Activated CD8-positive, alpha-beta memory T cell treated with anti-CD3 and anti-CD28 coated beads, Interleukin-2, amount 50 U/mL, for 48 hours (primary cell): ENCODE data around the gene SKI.

Source experiments
- DNase-seq: peaks from one replicate; pipeline ENCODE4 v3.0.0-alpha.2; 2020

The SKI gene

GRCh38 chr1:2345297-2346075, 117.4 kb downstream of the SKI start:
- no peak for DNase-seq

- no peak for DNase-seq
Observed at GRCh38 chr1:2346691-2347408, 118.7 kb downstream of the SKI start.

DNA sequence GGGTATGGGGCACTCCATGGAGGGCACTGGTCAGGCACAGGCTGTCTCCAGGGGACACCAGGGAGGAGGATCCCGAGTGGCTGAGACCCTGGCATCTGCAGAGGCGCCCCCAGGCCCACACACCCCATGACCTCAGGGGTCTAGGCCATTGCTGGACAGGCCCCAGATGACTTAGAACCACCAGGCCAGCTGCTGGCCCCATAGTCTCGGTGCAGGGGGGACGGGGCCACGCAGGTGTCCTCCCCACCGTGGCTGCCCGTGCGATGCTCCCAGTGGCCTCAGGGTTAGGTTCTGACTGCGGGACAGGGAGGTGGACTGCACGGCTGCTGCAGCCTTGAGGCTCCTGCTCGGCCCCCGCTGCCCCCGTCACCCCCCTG, 119.3 kb downstream of the SKI start:
- DNase-seq, result no peak

DNA sequence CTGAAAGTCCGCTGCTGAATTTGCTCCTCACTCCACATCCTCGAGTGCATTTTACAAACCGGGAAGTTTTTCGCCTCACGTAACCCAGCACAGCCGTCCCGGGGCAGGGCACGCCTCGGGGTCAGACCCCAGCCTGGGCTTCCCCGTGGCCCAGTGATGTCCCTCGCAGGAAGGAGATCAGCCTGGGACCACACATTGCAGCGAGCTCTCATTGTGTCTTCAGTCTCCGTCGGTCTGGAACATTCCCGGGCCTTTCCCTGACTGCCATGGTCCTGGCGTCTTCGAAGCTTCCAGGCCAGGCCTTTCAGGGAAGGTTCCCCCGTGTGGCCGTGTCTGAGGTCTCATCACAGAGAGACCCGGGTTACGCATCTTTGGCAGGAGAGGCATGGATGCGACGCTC, 119.8 kb downstream of the SKI start:
- no peak for DNase-seq

DNA sequence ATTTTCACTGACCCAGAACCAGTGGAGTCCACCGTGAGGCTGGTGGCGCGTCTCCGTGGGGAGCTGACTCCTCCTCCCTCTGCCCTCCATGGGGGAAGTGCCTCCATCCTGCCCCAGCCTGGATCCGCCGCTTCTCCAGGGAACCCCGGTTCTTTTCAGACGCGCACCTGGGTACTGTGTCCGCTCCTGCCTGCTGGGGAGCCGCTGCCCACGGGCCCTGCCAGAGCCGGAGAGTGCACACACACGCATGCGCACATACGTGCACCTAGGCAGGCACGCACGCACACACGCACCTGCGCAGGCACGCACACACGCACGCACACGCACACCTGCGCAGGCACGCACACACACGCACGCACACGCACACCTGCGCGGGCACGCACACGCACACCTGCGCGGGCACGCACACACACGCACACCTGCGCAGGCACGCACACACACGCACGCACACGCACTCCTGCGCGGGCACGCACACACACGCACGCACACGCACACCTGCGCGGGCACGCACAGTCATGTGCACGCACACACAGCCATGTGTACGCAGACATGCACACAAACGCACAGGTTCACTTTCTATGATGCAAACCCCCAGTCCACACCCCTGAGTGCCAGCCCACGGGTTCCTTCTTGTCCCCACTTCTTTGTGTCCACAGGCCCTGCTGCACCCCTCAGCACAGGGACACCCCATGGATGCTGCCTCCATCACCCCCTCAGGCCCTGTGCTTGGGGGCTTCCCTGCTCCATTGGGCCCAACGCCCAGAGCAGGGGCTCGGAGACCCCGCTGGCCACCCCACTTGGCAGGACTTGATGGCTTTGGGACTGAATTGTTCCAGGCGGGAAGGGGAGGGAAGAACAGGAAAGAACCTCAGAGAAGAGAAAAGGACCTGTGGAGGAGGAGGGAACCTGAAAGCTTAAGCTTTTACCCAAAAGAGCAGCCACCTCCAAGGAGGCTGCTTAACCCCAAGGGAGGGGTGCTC, 120.5 kb downstream of the SKI start:
- DNase-seq, result no peak

DNA sequence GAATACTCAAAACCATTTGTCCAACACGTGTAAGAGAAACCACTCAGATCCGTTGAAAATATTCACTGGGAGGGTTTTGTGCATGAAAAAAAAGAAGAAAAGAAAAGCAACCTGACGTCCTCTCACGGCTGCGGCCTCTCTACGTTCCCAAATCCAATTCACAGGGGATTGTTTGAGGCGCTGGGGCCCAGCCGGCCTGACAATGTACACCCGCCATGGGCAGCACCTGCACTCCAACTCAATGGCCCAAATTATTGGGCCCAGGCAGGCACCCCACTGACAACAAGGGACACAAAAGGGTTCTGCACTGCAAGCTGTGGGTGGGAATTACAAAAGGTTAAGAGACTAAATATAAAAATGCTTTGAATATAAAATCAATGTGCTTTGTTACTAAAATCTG, 121.7 kb downstream of the SKI start:
- no peak for DNase-seq

GRCh38 chr1:2350501-2350900, 122.4 kb downstream of the SKI start:
- no peak for DNase-seq

- DNase-seq, result no peak
Observed at GRCh38 chr1:2350911-2351655, 123.0 kb downstream of the SKI start.

- no peak for DNase-seq
Observed at GRCh38 chr1:2351723-2352122, 123.6 kb downstream of the SKI start.

DNA sequence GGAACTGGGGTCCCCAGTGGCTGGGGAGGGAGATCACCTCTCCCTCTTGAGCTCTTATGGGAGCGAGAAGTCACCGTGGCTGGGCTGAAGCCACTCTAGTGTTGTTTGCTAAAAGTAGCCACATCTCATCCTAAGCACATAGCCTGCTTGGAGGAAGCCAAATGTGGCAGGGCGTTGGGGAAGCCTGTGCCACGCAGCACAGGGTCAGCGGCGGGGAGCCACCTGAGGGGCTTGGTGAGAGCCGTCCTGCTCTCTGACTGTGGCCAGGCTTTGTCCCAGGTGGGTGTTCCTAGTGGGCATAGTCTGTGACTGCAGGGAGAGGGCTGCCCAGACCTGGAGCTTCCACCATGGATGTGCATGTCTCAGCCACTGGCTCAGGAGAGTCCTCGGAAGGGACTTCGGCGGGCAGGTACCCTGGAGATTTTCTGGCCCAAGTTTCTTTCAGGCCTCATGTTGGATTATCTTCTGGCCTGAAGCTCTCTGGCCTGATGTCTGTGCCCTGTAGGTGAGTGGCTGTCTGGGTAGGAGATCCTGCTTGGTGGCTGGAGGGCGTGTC, 124.3 kb downstream of the SKI start:
- no peak for DNase-seq

DNA sequence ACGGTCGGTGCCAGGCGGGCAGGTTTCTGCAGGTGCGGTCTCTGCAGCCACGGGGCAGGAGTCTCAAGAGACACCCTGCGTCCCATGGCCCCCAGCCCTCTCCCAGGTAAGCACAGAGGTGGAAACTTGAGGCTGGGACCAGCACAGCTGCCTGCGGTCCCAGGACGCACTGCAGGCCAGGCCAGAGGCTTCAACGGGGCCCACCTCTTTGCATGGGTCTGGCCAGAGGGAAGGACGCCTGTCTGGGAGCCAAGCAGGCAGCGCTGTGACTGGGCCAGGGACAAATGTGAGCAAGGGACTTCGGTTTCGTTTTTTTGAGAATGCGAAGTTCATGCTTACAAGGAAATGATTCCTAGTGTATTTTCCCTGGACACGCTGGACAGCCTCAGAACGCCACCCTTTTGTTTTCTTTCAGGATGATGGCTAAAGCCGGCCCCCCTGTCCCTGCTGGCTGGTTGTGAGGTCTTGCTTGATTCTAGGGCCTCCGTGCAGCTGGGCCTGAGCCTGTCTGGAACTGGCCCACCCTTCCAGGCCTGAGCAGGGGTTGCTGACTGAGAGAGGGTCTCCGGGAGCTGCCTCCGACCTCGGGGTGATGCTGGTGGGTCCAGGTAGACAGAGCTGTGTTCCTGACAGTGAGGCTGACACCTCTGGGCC, 124.9 kb downstream of the SKI start:
- DNase-seq, result no peak

- no peak for DNase-seq
Observed at GRCh38 chr1:2353551-2354438, 125.7 kb downstream of the SKI start.

DNA sequence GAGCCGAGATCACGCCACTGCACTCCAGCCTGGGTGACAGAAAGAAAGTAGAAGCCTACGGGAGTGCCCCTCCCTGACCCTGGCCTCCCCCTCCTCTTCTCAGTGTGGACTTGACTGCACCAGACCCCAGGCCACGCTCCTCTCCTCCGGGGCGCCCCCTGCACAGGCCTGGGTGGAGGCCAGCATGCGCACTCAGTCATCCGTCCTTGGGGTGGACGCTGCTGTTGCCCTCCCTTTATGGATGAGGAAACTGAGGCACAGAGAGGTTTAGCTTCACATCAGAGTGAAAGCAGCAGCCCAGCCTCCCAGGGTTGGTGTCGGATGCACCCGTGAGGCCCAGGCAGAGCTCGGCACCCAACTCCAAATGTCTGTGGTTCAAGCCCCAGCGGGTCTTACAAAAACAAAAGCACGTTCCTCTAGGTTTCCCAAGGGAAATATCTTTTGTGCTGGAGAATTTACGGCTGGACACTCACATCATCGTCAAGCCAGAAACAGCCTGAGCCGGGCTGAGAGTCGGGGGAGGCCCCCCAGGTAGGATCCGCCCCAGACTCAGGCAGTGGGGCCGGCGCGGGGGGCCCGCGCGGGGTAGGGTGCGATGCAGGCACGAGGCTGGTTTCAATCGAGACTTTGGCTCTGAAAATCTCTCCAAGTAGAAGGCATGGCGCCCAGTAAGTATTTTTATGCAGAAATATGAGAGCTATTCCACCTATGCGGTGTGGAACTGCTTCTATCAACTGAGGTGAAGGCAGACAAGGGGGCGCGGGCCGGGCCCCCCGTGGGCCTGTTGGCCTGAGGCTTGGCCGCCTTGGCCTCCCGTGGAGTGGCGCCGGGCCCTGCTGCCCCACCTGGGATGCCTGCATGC, 126.6 kb downstream of the SKI start:
- no peak for DNase-seq

- no peak for DNase-seq
Observed at GRCh38 chr1:2355373-2356261, 127.5 kb downstream of the SKI start.

GRCh38 chr1:2356401-2356800, 128.3 kb downstream of the SKI start:
- no peak for DNase-seq

DNA sequence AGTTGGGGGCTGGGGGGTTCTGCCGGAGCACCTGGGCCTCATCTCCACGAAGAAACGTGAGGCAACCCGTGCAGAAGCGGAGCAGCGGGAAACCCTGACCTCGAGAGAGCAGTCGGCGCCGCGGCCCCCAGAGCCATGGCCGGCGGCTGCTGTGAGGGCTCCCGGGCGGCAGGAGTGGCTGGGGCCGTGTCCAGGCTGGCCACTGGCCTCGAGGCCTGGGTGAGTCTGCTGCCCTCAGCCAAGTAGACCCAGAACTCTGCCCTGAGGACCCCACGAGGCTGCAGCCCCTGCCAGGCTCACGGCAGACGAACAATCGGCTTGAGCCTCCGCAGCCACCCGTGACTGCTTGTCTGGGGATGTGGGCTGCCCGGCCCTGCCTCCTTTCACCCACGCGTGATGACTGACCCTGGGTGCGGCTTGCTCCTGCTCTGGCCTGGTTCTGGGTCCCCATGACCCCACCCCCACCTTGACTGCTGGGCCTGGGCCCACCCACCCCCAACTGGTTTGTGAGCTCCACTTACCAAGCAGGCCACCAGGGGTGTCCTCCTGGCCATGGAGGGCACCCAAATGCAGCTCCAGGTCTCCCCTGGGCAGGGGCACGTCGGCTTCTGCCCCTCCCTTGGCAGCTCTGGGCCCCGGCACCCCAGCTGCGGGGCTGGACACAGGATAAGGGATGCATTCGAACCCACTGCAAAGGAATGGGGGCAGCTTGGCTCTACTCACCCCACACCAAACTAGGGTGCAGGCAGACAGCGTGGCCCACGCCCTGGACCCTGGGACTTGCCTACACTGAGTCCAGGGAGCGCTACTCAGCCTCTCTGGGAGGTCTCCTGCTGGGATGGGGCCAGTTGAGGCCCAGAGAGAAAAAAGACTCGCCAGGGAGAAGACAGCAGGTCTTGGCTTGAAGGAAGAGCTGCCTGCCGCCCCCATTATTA, 129.1 kb downstream of the SKI start:
- DNase-seq, result no peak

- no peak for DNase-seq
Observed at GRCh38 chr1:2358072-2358471, 130.0 kb downstream of the SKI start.
